GM10248 (cell line): ENCODE results near the gene TSPAN6.

Source experiments
- CTCF ChIA-PET: fragments of 300-600 bp; sonication (Branson Sonifier 250); formaldehyde crosslinking; extraction: SDS; loops from one replicate; lab custom pipeline; 2021; ENCODE audit warnings: antibody characterized with exemption; lab: Yijun Ruan, JAX
- POLR2A ChIA-PET: fragments of 350-650 bp; sonication (Branson Sonifier 250); formaldehyde crosslinking; extraction: SDS; loops from one replicate; lab custom pipeline; 2020; ENCODE audit warnings: antibody characterized with exemption; lab: Yijun Ruan, JAX
- DNase-seq: peaks from one replicate; pipeline ENCODE4 v3.0.0; 2012; ENCODE audit errors: extremely low spot score
- CTCF ChIP-seq: IDR thresholded peaks from 2 replicates; pipeline ENCODE4 v1.5.1; 2012; ENCODE audit warnings: mild to moderate bottlenecking, low read depth; ENCODE audit errors: extremely low read depth, missing control alignments, control extremely low read depth

TSPAN6 gene

GRCh38 chrX:100677611-100678181 lies 41.1 kb upstream of the TSPAN6 start:
- POLR2A ChIA-PET: no interaction called here

GRCh38 chrX:100674705-100675104 lies 38.1 kb upstream of the TSPAN6 start:
- no peak for TF ChIP-seq CTCF
- ChIA-PET POLR2A (no interaction called here), CTCF (interaction anchor here (1.1 to 3.0 kb wide), 5 partner anchors 10 to 96 kb away, joined by 3 to 19 read pairs (median 4); no protein-coding TSS in a partner anchor)
- DNase-seq: no peak

More at GRCh38 chrX:100677611-100678181, 41.1 kb upstream of the TSPAN6 start:
- CTCF ChIA-PET: interaction anchor here (5.5 kb wide), 1 partner anchor 91 kb away, joined by 25 read pairs; no protein-coding TSS in a partner anchor
- no peak for DNase-seq
- no peak for TF ChIP-seq CTCF

- TF ChIP-seq CTCF: no peak
- ChIA-PET POLR2A (no interaction called here), CTCF (interaction anchor here (1.3 to 3.0 kb wide), 5 partner anchors 12 to 96 kb away, joined by 3 to 28 read pairs (median 6); no protein-coding TSS in a partner anchor)
- DNase-seq: no peak
Measured at GRCh38 chrX:100673397-100673953, 36.9 kb upstream of the TSPAN6 start.

GRCh38 chrX:100672966-100673365 lies 36.4 kb upstream of the TSPAN6 start:
- CTCF ChIA-PET: interaction anchor here (1.3 to 2.9 kb wide), 2 partner anchors 93 to 96 kb away, joined by 3 to 28 read pairs; no protein-coding TSS in a partner anchor
- POLR2A ChIA-PET: no interaction called here
- no peak for TF ChIP-seq CTCF
- no peak for DNase-seq

DNA sequence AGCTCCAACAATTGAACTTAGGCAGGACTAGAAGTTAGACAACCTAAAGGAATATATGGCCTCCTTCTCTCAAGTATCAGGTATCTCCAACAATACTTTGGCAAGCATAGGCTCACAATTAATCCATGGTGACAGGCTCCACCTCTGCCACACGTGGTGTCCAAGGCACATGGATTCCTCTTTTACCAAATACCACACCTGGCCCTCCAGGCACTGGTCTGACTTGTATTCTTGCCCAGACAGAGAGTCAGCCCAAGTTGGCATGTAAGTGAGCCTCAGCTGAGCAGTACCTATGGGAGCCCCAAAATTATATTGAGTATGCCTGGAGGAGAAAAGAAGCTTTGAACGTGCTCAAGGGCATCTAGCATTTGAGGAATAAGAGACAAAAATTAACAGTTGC lies 27.0 kb upstream of the TSPAN6 start:
- ChIA-PET CTCF (interaction anchor here (0.7 to 1.1 kb wide), 2 partner anchors 9 to 11 kb away, joined by 3 to 4 read pairs; no protein-coding TSS in a partner anchor), POLR2A (no interaction called here)
- no peak for TF ChIP-seq CTCF
- no peak for DNase-seq

- DNase-seq: no peak
- no peak for TF ChIP-seq CTCF
- ChIA-PET CTCF (no interaction called here), POLR2A (no interaction called here)
Measured at GRCh38 chrX:100662796-100663195, 26.2 kb upstream of the TSPAN6 start.
